Thyroid gland (tissue), 4 donors: ENCODE data around the gene SLC8A1.

ENCODE experiments used
- CTCF ChIP-seq, 6 experiments: fragments of 200-600 bp in 3 of 6; fragments of 450-650 bp in 3 of 6; sonication (generic) in 3 of 6; IDR thresholded peaks; one replicate each; pipeline ENCODE4 v1.5.1; 2016 to 2019; ENCODE audit warnings: antibody characterized with exemption in 6 of 6, mild to moderate bottlenecking in 2 of 6, inconsistent platforms in 1 of 6, moderate library complexity in 1 of 6
- POLR2A ChIP-seq, 2 donors: fragments of 450-650 bp; IDR thresholded peaks; one replicate each; pipeline ENCODE4 v1.6.1; 2017; ENCODE audit warnings: antibody characterized with exemption in 2 of 2, mild to moderate bottlenecking in 2 of 2, moderate library complexity in 1 of 2

- TF ChIP-seq POLR2A (IDR thresholded peaks at IDR 0.05) (no peak), CTCF (IDR thresholded peaks at IDR 0.05) (no peak)
These were observed 313.6 kb downstream of the SLC8A1 start for GRCh38 chr2:40138314-40138713.
